GM19238 (cell line): ENCODE data around the gene ANKRD55.
"Not testable (repeated sequence)": the region's sequence is repeated elsewhere in the genome, so short reads cannot be mapped to it uniquely, and the experiment has no call there.

Experiments
- DNase-seq: peaks from one replicate; pipeline ENCODE4 v3.0.0; 2011; ENCODE audit warnings: low spot score; ENCODE audit not compliant: insufficient read length

Gene ANKRD55

GRCh38 chr5:56207537-56207936 lies 25.6 kb downstream of the ANKRD55 start:
- no peak for DNase-seq

GRCh38 chr5:56206126-56206910 lies 26.8 kb downstream of the ANKRD55 start:
- no peak for DNase-seq

- not testable (repeated sequence) for DNase-seq
Observed at GRCh38 chr5:56203936-56204335, 29.2 kb downstream of the ANKRD55 start.

GRCh38 chr5:56202483-56202882 lies 30.6 kb downstream of the ANKRD55 start:
- no peak for DNase-seq

- DNase-seq = not testable (repeated sequence)
Observed at GRCh38 chr5:56201762-56202261, 31.3 kb downstream of the ANKRD55 start.

GRCh38 chr5:56200971-56201666 lies 32.0 kb downstream of the ANKRD55 start:
- DNase-seq = peak; percentile 60

- no peak for DNase-seq
Observed at GRCh38 chr5:56195016-56195415, 38.1 kb downstream of the ANKRD55 start.

- no peak for DNase-seq
Observed at GRCh38 chr5:56192246-56192645, 40.9 kb downstream of the ANKRD55 start.

GRCh38 chr5:56191656-56192055 lies 41.5 kb downstream of the ANKRD55 start:
- no peak for DNase-seq

- no peak for DNase-seq
Observed at GRCh38 chr5:56190497-56190896, 42.6 kb downstream of the ANKRD55 start.

- no peak for DNase-seq
Observed at GRCh38 chr5:56185768-56186311, 47.3 kb downstream of the ANKRD55 start.

- no peak for DNase-seq
Observed at GRCh38 chr5:56183506-56183905, 49.6 kb downstream of the ANKRD55 start.

- DNase-seq = no peak
Observed at GRCh38 chr5:56179442-56179841, 53.7 kb downstream of the ANKRD55 start.

GRCh38 chr5:56178823-56179222 lies 54.3 kb downstream of the ANKRD55 start:
- no peak for DNase-seq

GRCh38 chr5:56176871-56177533 lies 56.1 kb downstream of the ANKRD55 start:
- DNase-seq = no peak

GRCh38 chr5:56176155-56176798 lies 56.9 kb downstream of the ANKRD55 start:
- DNase-seq = no peak

GRCh38 chr5:56175488-56175887 lies 57.6 kb downstream of the ANKRD55 start:
- DNase-seq = no peak

- DNase-seq = no peak
Observed at GRCh38 chr5:56175021-56175420, 58.1 kb downstream of the ANKRD55 start.

- DNase-seq = no peak
Observed at GRCh38 chr5:56172241-56172640, 60.9 kb downstream of the ANKRD55 start.

GRCh38 chr5:56170557-56170956 lies 62.6 kb downstream of the ANKRD55 start:
- DNase-seq = no peak

- no peak for DNase-seq
Observed at GRCh38 chr5:56169949-56170348, 63.2 kb downstream of the ANKRD55 start.
